ENCODE measurements around the gene UTP11.
"Not testable (repeated sequence)": the region's sequence is repeated elsewhere in the genome, so short reads cannot be mapped to it uniquely, and the experiment has no call there.

The UTP11 gene

DNA sequence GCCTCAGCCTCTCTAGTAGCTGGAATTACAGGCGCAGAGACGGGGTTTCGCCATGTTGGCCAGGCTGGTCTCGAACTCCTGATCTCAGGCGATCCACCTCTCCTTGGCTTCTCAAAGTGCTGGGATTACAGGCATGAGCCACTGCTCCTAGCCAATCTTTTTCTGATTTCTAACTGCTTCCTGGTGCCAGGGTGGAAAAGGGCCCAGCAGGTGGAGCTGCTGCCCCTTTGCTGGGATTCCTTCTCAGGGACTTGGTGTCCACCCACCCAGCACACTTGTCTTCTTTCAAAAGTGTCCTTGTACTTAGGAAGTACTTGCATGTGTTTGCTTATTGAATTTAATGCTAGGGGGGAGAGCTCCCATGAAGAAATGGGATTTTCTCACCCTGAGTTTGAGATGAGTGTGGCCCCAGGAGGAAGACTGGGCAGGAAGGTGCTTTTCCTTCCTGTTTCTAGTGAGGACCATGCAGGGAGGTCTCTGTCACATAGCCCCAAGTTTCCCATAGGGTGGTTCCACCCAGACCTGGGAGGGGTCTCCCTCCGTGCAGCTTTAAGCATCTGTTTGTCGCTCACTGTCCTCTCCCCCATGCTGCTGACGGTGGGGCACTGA, 14.2 kb downstream of the UTP11 start:
- DNase-seq (peak in 1 of 3 experiments; percentile 25), ATAC-seq (replicated peaks) (no peak)
- Mint-ChIP-seq H3K4me1 (ENCODE audit: low read depth in 2 of 2) (peaks cover 36 to 37% of the 10 kb centered on the region in 2 donors), H3K36me3 (ENCODE audit: insufficient read depth) (peaks cover 46% of the 10 kb centered on the region), H3K27ac (peak overlapping the region in 1 of 2 donors; percentile 51), H3K27me3 (no peaks in the 10 kb centered on the region), H3K4me3 (no peak overlapping the region), H3K9me3 (no peaks in the 10 kb centered on the region)

DNA sequence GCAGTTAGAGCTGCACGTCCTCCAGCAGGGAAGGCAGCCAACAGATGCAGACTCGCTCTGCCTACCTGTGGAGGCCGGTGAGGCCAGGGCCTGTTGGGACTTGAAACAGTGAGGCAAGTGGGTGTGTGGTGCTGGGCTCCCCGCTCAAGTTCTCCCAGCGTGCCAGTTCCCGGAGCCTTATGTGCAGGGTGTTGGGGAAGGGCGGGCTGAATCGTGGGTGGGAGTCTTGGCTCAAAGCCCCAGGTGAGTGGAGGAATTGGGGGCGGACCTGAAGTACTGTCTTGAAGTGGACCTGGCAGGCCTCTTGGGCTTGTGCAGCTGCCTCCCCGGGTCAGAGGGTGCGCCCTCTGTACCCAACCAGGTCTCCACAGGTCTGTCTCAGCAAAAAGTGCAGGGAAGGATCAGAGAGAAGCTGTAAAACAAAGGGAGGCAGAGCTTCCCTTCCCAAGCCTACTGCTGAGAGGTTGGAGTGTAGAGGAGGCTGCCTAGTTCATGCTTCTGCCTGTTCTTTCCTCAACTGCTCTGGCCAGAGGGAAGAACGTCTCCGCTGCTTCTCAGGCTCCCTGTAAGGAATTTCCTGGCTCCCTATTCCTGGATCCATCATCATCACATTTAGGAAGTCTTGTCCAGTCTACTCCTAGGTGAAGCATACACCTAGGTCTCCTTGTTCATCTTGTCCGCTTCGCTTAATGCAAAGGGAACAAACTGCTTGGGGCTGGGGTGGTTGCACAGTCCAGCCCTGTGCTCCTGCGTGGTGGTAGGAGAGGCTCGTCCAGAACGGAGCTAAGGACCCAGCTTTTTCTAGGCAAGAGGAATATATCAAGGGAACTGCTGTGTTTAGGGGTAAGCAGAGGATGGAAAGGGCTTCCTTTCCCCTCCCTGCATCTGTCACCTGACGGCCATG, 14.9 kb downstream of the UTP11 start:
- DNase-seq (no peak), ATAC-seq (replicated peaks) (no peak)
- H3K4me1 Mint-ChIP-seq (ENCODE audit: low read depth in 2 of 2) = peaks cover 36 to 37% of the 10 kb centered on the region in 2 donors
- no peaks in the 10 kb centered on the region for H3K9me3 Mint-ChIP-seq
- H3K27ac Mint-ChIP-seq = peak overlapping the region; percentile 89 to 93
- no peaks in the 10 kb centered on the region for H3K27me3 Mint-ChIP-seq
- no peak overlapping the region for H3K4me3 Mint-ChIP-seq
- H3K36me3 Mint-ChIP-seq (ENCODE audit: insufficient read depth) = peaks cover 39% of the 10 kb centered on the region

DNA sequence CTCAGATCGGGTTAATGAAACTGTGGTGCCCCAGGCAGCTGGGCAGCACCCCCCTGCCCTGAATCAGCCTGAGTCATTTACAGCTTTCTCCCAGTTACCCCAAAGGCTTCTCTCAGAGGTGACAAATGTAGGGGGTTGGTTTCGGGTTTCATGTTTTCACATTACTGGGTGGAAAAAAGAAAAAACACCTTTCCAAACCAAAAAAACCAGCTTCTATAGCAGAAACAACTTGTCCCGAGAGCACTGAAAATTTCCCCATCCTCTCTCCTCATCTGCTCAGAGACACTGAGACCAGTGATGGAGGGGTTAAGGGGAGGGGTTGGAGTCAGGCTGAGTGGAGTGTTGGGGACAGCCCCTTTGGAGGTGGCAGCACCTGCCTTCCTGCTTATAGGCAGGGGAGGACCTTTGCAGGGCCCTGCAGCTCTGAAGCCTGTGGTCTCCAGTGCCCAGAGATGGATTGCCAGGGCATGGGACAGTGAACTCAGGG, 15.6 kb downstream of the UTP11 start:
- H3K27me3 Mint-ChIP-seq = no peaks in the 10 kb centered on the region
- peaks cover 36 to 37% of the 10 kb centered on the region in 2 donors for H3K4me1 Mint-ChIP-seq (ENCODE audit: low read depth in 2 of 2)
- DNase-seq (no peak), ATAC-seq (replicated peaks) (peak; percentile 60)
- H3K36me3 Mint-ChIP-seq (ENCODE audit: insufficient read depth) = peaks cover 32% of the 10 kb centered on the region
- peak overlapping the region; percentile 89 to 93 for H3K27ac Mint-ChIP-seq
- H3K9me3 Mint-ChIP-seq = no peaks in the 10 kb centered on the region
- no peak overlapping the region for H3K4me3 Mint-ChIP-seq

DNA sequence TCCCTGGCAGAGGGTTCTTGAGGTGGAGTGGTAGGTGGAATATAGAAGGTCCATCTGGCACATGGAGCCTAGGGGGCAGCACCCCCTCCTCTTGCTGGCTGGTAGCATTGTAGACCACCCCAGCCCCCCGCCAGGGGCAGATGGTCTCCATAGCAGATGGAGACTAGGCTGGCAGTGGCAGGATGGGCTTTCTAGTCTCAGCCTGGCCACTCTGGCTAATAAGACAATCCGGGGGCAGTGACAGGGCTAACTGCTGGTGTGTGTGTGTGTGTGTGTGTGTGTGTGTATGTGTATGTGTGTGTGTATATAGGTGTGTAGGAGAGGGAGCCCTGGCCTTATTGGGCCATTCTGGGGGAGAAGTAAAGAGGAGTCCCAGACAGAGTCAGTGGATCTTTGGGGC, 16.1 kb downstream of the UTP11 start:
- Mint-ChIP-seq H3K9me3 (no peaks in the 10 kb centered on the region), H3K4me1 (ENCODE audit: low read depth in 2 of 2) (peaks cover 36 to 37% of the 10 kb centered on the region in 2 donors), H3K4me3 (peak overlapping the region in 1 of 2 donors; percentile 20), H3K27me3 (no peaks in the 10 kb centered on the region), H3K36me3 (ENCODE audit: insufficient read depth) (peaks cover 27% of the 10 kb centered on the region), H3K27ac (peak overlapping the region; percentile 89 to 93)
- DNase-seq (no peak), ATAC-seq (replicated peaks) (no peak)

DNA sequence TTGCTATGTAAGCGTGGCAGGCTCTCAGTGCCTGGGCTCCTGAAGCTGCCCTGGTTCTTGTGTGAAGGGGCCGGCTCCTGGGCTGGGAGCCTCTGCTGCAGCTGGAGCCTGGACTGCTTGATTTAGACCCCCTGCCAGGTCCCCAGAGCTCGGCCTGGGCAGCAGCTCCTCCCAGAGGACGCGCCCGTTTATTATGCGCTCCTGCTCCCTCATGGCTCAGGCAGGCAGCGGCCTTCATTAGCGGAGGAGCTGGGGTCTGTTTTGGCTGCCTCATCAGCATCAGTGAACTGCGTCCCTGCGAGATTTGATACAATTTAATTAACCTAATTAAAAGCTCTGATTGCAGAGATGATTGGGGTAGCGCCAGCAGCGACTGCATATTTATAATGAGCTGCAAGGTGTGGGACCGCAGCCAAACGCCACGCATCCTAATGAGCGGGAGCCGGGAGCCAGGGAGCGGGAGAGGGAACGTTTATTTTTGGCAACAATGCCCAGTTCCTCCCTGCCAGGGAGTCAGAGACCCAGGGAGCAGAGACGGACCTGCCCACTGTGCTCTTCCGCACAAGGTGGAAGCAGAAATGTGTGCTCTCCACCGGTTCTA, 16.6 kb downstream of the UTP11 start:
- H3K27ac Mint-ChIP-seq = peak overlapping the region; percentile 89 to 93
- no peak for ATAC-seq (replicated peaks)
- H3K9me3 Mint-ChIP-seq = no peaks in the 10 kb centered on the region
- peaks cover 22% of the 10 kb centered on the region for H3K36me3 Mint-ChIP-seq (ENCODE audit: insufficient read depth)
- H3K27me3 Mint-ChIP-seq = no peaks in the 10 kb centered on the region
- DNase-seq = no peak
- H3K4me3 Mint-ChIP-seq = peak overlapping the region in 1 of 2 donors; percentile 54
- H3K4me1 Mint-ChIP-seq (ENCODE audit: low read depth in 2 of 2) = peaks cover 36 to 37% of the 10 kb centered on the region in 2 donors

DNA sequence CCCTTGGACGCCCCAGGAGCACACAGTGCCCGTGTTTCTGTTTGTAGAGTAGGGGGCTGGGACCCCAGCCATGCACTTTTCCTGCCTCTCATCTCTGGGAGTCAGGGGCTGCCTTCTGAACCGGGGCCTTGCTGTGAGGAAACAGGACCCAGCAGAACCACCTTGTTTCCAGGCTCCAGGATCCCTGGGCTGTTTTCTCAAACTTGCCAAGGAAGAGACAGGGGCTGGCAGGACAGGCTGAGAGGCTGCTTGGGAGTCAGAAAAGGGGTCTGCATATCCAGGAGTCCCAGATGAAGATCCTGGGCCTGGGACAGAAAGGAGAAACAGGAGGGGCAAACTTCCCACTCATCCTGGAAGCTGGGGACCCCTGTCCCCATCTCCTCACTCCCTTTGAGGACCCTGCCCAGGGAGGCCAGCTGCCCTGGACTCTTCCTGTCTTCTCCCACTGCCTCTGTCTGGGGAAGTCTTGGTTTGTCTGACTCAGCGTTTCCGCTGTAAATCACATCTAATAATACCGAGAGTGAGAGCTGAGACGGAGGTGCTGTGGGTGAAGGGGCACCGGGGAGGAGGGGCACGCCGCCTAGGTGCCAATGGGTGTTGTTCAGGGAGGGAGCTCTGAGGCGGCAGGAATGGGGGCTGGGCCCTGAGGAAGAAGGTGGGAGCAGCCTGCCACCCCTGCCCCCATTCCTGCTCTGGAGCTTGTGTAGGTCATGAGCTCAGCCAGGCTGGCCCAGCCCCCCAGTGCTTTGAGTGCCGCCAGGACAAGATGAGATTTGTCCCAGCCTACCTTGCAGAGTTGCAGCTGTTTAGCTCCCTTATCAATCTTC, 17.4 kb downstream of the UTP11 start:
- Mint-ChIP-seq H3K27me3 (no peaks in the 10 kb centered on the region), H3K4me1 (ENCODE audit: low read depth in 2 of 2) (peaks cover 36 to 37% of the 10 kb centered on the region in 2 donors), H3K4me3 (peak overlapping the region; percentile 52 to 54), H3K9me3 (no peaks in the 10 kb centered on the region), H3K27ac (peak overlapping the region; percentile 89 to 93), H3K36me3 (ENCODE audit: insufficient read depth) (peaks cover 14% of the 10 kb centered on the region)
- DNase-seq (peak in 2 of 3 experiments; percentile 37), ATAC-seq (replicated peaks) (peak; percentile 83)

DNA sequence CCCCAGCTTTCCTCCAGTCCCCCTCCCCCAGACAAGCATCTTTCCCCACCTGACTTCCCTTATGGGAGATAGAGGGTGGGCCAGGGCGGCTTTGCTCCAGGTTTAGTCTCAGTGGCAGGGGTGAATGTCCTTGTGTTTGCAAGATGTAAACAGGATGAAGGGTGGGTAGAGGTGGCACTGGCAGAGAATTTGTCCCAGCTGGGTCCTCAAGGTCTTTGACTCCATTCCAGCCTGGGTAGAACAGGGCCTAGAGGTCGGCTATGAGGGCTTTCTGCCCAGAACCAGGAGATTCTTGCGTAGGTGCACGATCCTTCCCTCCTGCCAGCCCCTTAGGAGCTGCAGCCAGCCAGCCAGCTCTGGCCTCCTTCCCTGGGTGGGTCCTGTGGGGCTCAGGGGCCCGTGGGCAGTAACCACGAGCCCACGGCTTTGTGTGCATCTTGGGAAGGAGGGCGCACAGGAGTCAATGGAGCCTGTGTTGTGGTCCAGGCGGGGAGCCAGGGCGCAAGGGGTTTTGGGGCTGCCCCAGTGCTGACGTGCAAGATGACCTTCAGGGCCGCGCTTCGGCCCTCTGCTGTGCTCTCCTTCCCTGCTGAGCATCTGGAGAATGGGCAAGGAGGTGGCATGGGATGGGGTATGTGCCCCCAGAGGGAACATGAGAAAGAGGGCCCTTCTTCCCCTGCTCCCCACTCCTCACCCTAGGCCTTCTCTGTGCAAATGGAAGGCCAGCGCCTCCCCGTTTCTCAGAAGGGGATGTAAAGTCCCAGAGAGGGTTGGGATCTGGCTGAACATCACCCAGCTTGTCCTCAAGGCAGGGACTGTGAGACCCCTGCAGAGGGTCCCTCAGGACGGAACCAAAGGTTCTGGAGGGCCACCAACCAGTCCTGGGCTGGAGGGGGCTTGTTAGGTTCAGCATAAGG, 18.3 kb downstream of the UTP11 start:
- H3K4me1 Mint-ChIP-seq (ENCODE audit: low read depth in 2 of 2) = peaks cover 36 to 37% of the 10 kb centered on the region in 2 donors
- no peaks in the 10 kb centered on the region for H3K9me3 Mint-ChIP-seq
- H3K27ac Mint-ChIP-seq = peak overlapping the region; percentile 89 to 93
- DNase-seq (no peak), ATAC-seq (replicated peaks) (no peak)
- H3K27me3 Mint-ChIP-seq = no peaks in the 10 kb centered on the region
- peak overlapping the region; percentile 52 to 54 for H3K4me3 Mint-ChIP-seq
- peaks cover 7% of the 10 kb centered on the region for H3K36me3 Mint-ChIP-seq (ENCODE audit: insufficient read depth)

DNA sequence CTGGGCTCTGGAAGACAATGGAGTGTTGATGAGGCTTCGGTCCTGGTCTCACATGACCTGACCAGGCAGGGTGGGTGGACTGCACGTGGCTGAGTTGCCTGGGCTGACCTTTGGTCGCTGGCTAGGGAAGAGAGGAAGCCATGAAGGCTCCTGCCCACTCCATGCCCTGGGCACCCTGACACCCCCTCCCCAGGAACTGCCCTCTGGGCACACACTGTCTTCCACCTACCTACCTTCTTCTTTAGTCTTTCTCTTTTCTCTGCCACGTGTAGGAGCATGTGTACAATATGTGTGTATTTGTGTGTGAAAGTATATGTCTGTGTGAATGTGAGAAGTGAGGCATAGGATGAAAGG, 19.0 kb downstream of the UTP11 start:
- DNase-seq = no peak
- peak overlapping the region in 1 of 2 donors; percentile 89 for H3K27ac Mint-ChIP-seq
- H3K4me3 Mint-ChIP-seq = peak overlapping the region in 1 of 2 donors; percentile 7
- H3K9me3 Mint-ChIP-seq = no peaks in the 10 kb centered on the region
- H3K27me3 Mint-ChIP-seq = no peaks in the 10 kb centered on the region
- H3K36me3 Mint-ChIP-seq (ENCODE audit: insufficient read depth) = peaks cover 3% of the 10 kb centered on the region
- no peak for ATAC-seq (replicated peaks)
- peaks cover 36% of the 10 kb centered on the region in 2 donors for H3K4me1 Mint-ChIP-seq (ENCODE audit: low read depth in 2 of 2)

DNA sequence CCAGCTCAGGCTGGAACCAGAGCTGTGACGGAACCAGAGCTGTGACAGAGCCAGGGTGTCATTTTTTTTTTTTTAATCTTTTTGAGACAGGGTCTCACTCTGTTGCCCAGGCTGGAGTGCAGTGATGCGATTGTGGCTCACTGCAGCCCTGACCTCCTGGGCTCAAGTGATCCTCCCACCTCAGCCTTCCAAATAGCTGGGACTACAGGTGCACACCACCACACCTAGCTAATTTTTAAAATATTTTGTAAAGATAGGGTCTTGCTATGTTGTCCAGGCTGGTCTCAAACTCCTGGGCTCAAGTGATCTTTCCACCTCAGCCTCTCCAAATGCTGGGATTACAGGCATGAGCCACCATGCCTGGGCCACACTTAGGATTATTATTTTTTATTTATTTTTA, 20.5 kb downstream of the UTP11 start:
- H3K27ac Mint-ChIP-seq; DNase-seq; H3K27me3 Mint-ChIP-seq; H3K36me3 Mint-ChIP-seq (ENCODE audit: insufficient read depth); H3K9me3 Mint-ChIP-seq; ATAC-seq (replicated peaks); H3K4me3 Mint-ChIP-seq: not testable (repeated sequence)
- H3K4me1 Mint-ChIP-seq (ENCODE audit: low read depth in 2 of 2) = peaks cover 23 to 26% of the 10 kb centered on the region in 2 donors

DNA sequence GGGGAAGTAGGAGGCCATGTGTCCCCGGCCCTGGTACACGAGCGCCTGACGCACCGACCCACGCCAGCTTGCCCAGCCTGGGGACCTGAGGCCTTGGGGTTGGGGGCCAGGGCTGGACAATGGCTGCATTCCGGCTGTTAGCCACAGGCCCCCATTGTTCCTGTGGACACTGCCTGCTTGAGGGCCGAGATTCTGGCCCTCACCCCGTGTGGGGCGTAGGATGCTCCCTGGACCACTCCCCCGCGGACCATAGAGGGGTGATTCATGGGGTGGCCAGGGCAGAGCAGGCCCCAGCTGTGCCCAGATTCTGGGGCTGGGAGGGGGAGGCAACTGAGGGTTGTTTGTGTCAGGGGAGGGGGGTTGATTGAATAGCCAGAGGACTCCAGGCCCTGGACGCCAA, 22.3 kb downstream of the UTP11 start:
- no peaks in the 10 kb centered on the region for H3K36me3 Mint-ChIP-seq (ENCODE audit: insufficient read depth)
- DNase-seq = no peak
- no peak overlapping the region for H3K27ac Mint-ChIP-seq
- no peaks in the 10 kb centered on the region for H3K9me3 Mint-ChIP-seq
- H3K4me1 Mint-ChIP-seq (ENCODE audit: low read depth in 2 of 2) = peaks cover 9 to 12% of the 10 kb centered on the region in 2 donors
- H3K27me3 Mint-ChIP-seq = peaks cover 9 to 15% of the 10 kb centered on the region in 2 donors
- ATAC-seq (replicated peaks) = no peak
- H3K4me3 Mint-ChIP-seq = no peak overlapping the region

DNA sequence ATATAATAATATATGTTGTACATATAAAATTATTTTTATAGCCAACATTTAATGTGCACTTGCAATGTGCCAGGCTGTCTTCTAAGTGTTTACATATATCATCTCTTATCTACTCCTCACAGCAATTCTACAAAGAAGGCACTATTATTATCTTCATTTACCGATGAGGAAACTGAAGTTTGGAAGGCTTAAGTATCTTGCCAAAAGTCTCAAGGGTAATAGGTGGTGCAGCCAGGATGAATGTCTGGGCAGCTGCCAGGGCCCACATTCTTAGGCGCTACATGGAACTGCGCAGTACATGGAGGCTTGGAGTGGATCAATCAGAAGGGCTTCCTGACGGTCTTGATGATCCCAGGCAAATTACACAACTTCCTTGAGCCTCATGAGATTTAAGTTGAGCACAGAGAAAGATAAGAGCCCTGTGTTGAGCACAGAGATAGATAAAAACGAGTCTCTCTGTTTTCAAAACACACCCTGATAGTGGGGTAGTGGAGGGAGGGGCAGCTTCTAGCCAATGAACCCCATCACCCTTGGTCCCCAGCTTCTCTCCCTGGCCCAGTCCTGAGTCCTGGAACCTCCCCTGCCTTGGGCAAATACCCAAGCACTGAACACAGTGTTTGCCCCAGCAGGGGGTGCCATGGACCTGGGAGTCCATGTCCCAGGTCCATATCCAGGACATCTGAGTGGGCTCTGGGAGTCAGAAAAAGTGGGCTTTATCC, 24.8 kb downstream of the UTP11 start:
- H3K4me1 Mint-ChIP-seq (ENCODE audit: low read depth in 2 of 2) = no peaks in the 10 kb centered on the region
- H3K9me3 Mint-ChIP-seq = no peaks in the 10 kb centered on the region
- ATAC-seq (replicated peaks) (no peak), DNase-seq (no peak)
- H3K27ac Mint-ChIP-seq = no peak overlapping the region
- peaks cover 26 to 40% of the 10 kb centered on the region in 2 donors for H3K27me3 Mint-ChIP-seq
- no peak overlapping the region for H3K4me3 Mint-ChIP-seq
- H3K36me3 Mint-ChIP-seq (ENCODE audit: insufficient read depth) = no peaks in the 10 kb centered on the region

DNA sequence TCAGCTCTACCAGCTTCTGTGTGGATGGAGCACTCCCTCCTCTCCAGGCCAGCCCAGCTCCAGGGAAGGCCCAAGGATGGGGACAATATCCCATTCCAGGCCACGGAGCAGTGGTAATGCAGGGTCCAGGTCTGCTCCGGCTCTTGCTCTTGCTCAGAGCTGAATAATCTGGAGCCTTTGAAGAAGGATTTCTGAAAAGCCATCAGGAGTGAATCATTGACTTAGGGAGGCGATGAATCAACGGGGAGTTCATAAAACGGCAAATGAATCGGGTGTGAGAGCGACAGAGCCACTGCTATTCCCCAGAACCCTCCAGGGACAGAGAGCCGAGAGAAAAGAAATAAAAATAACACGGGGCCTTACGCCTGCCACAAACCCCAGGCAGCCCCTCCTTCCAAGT, 26.3 kb downstream of the UTP11 start:
- no peaks in the 10 kb centered on the region for H3K9me3 Mint-ChIP-seq
- no peaks in the 10 kb centered on the region for H3K36me3 Mint-ChIP-seq (ENCODE audit: insufficient read depth)
- H3K27ac Mint-ChIP-seq = peak overlapping the region in 1 of 2 donors; percentile 68
- H3K4me1 Mint-ChIP-seq (ENCODE audit: low read depth in 2 of 2) = peaks cover 0 to 4% of the 10 kb centered on the region in 2 donors
- no peak for ATAC-seq (replicated peaks)
- peaks cover 41 to 55% of the 10 kb centered on the region in 2 donors for H3K27me3 Mint-ChIP-seq
- H3K4me3 Mint-ChIP-seq = no peak overlapping the region
- DNase-seq = no peak
